ENCODE results near the gene RIN3. TPM values are rescaled to one million over a fixed set of nuclear protein-coding genes. Genes with fewer than 3 reads are reported as not detected.

The RIN3 gene
- total and polyA plus RNA-seq, 2 of the 4 experiments (the other 2 are of a cell fraction): 2.5 to 11.1 TPM

- Histone ChIP-seq H3K36me3 (ENCODE audit: control insufficient read depth, insufficient read depth, low read length) (peaks cover 37% of the 10 kb centered on the region), H3K9me3 (ENCODE audit: control insufficient read depth, insufficient read depth, low read length) (no peaks in the 10 kb centered on the region), H4K5ac (ENCODE audit: low read depth, low read length) (no peak overlapping the region), H3K18ac (ENCODE audit: low read depth, low read length) (no peak overlapping the region), H2BK20ac (ENCODE audit: low read depth, low read length) (no peak overlapping the region), H4K8ac (ENCODE audit: low read depth in 2 of 2, low read length in 2 of 2) (no peak overlapping the region), H2BK15ac (ENCODE audit: low read depth, low read length) (no peak overlapping the region), H3K9me1 (ENCODE audit: insufficient read depth, low read length) (peaks cover 25% of the 10 kb centered on the region), H3K27me3 (ENCODE audit: control insufficient read depth, insufficient read depth, low read length) (no peaks in the 10 kb centered on the region), H4K91ac (ENCODE audit: insufficient read depth, low read depth, low read length) (peak overlapping the region; percentile 18; the same call in 1 of the 2 replicates), H2BK5ac (ENCODE audit: low read depth, low read length, poor library complexity, severe bottlenecking) (no peak overlapping the region), H3K14ac (replicated peaks; ENCODE audit: low read depth, low read length) (no peak overlapping the region), H3K4me1 (ENCODE audit: control insufficient read depth, insufficient read depth, low read length) (no peaks in the 10 kb centered on the region), H2AK9ac (replicated peaks; ENCODE audit: low read depth, low read length, poor library complexity) (no peak overlapping the region), H3K27ac (ENCODE audit: insufficient read depth, low read length) (no peak overlapping the region), H3K4ac (ENCODE audit: low read depth, low read length) (no peak overlapping the region; the same call in 1 of the 2 replicates), H3K9ac (ENCODE audit: low read depth, low read length) (no peak overlapping the region), H3K4me3 (ENCODE audit: insufficient read depth, low read depth, low read length) (no peak overlapping the region), H3K56ac (ENCODE audit: extremely low read depth, insufficient read depth, low read length) (no peak overlapping the region), H2BK120ac (ENCODE audit: low read depth, low read length) (no peak overlapping the region), H2AFZ (replicated peaks; ENCODE audit: low read length, poor library complexity) (no peak overlapping the region), H4K20me1 (ENCODE audit: insufficient read depth, low read length) (no peaks in the 10 kb centered on the region), H3K23ac (ENCODE audit: low read depth, low read length) (no peak overlapping the region), H3K79me1 (ENCODE audit: low read depth in 1 of 2, low read length in 2 of 2) (peaks cover 19 to 32% of the 10 kb centered on the region in 2 experiments; a peak in 3 of 4 replicates), H3K4me2 (ENCODE audit: low read depth, low read length) (no peak overlapping the region), H2AK5ac (ENCODE audit: low read depth, low read length) (no peak overlapping the region)
- 100% methylated on average over 1 of the region's 11 CpGs; no CpG with 5 or more reads in 1 of the 2 experiments for WGBS, 2 experiments (ENCODE audit: extremely low coverage in 2 of 2, insufficient read length in 1 of 2)
- dilution Hi-C loops (cut with HindIII; ENCODE audit: low sequenced_read_pairs, unreplicated experiment) (no loop called here), in situ Hi-C loops (cut with MboI; ENCODE audit: low sequenced_read_pairs) (no loop called here), intact Hi-C loops (cut with micrococcal nuclease) (no loop called here)
- no peak for TF ChIP-seq RAD21 (IDR thresholded peaks at IDR 0.05; ENCODE audit: low read length)
- TF ChIP-seq USF2 (IDR thresholded peaks at IDR 0.05; ENCODE audit: low read depth, low read length): no peak
- TF ChIP-seq CTCF (conservative IDR thresholded peaks at IDR 0.05; ENCODE audit: low read depth, low read length): no peak
- DNase-seq (no peak), ATAC-seq (ENCODE audit: low read depth) (no peak)
- BruUV-seq (replicated peaks): no TSS peak
- POLR2A ChIA-PET (ENCODE audit: unreplicated experiment): no interaction called here
- CTCF ChIA-PET: no interaction called here
Measured at GRCh38 chr14:92659765-92660561, 146.4 kb downstream of the RIN3 start.
